HepG2 (cell line): ENCODE results near the gene DNAJC11. TPM values are rescaled to one million over a fixed set of nuclear protein-coding genes. Genes with fewer than 3 reads are reported as not detected.
A peak's percentile ranks its signal among the peaks of the same experiment; 100 is the strongest.

Source experiments
- ARID3A ChIP-seq: IDR thresholded peaks from 2 replicates; pipeline ENCODE4 v1.6.1; 2012; ENCODE audit warnings: low read depth, low read length, improper control_type of control experiment
- ARNT2 ChIP-seq: sonication (generic); formaldehyde crosslinking; IDR thresholded peaks from 2 replicates; pipeline ENCODE4 v1.8.0; 2022; ENCODE audit warnings: mild to moderate bottlenecking, low read depth, missing genetic modification reagents, moderate library complexity
- ELF3 ChIP-seq: IDR thresholded peaks from 2 replicates; pipeline ENCODE4 v1.6.1; 2016; ENCODE audit warnings: missing genetic modification reagents, missing compliant biosample characterization
- GATAD2A ChIP-seq: IDR thresholded peaks from 2 replicates; pipeline ENCODE4 v1.6.1; 2016
- IKZF4 ChIP-seq: sonication (generic); formaldehyde crosslinking; IDR thresholded peaks from 2 replicates; pipeline ENCODE4 v1.5.1; 2020; ENCODE audit warnings: borderline replicate concordance, mild to moderate bottlenecking, low read depth, missing genetic modification reagents; ENCODE audit errors: not compliant biosample characterization
- KLF16 ChIP-seq, 2 experiments: sonication (generic) in 1 of 2; formaldehyde crosslinking in 1 of 2; IDR thresholded peaks; 2 replicates each; pipeline versions ENCODE4 v1.6.1 to v1.8.0; 2016 to 2023; ENCODE audit warnings: missing genetic modification reagents in 2 of 2, missing compliant biosample characterization in 1 of 2
- KLF9 ChIP-seq: IDR thresholded peaks from 2 replicates; pipeline ENCODE4 v1.6.1; 2016; ENCODE audit warnings: low read depth
- PAWR ChIP-seq: sonication (generic); formaldehyde crosslinking; IDR thresholded peaks from 2 replicates; pipeline ENCODE4 v1.4.0; 2020; ENCODE audit warnings: missing genetic modification reagents, mild to moderate bottlenecking, borderline replicate concordance
- PCBP2 ChIP-seq: fragments of 200-400 bp; formaldehyde crosslinking; optimal IDR thresholded peaks from 2 replicates; pipeline ENCODE3; 2018; ENCODE audit warnings: low read length, low read depth; ENCODE audit not compliant: poor library complexity, severe bottlenecking
- PHF21A ChIP-seq: sonication (generic); formaldehyde crosslinking; IDR thresholded peaks from 2 replicates; pipeline ENCODE4 v1.5.0; 2020; ENCODE audit warnings: mild to moderate bottlenecking, missing genetic modification reagents
- POLR2A ChIP-seq, 2 experiments: IDR thresholded peaks; 2 replicates each; pipeline ENCODE4 v1.6.1; 2011; ENCODE audit warnings: low read depth in 2 of 2, low read length in 2 of 2, mild to moderate bottlenecking in 1 of 2, moderate library complexity in 1 of 2; ENCODE audit not compliant: insufficient read depth in 1 of 2
- PREB ChIP-seq: sonication (generic); formaldehyde crosslinking; IDR thresholded peaks from 2 replicates; pipeline ENCODE4 v1.4.0; 2020; ENCODE audit warnings: missing genetic modification reagents
- RARG ChIP-seq: sonication (generic); formaldehyde crosslinking; IDR thresholded peaks from 2 replicates; pipeline ENCODE4 v1.4.0; 2020; ENCODE audit warnings: low read depth, mild to moderate bottlenecking, missing genetic modification reagents
- THAP11 ChIP-seq: IDR thresholded peaks from 2 replicates; pipeline ENCODE4 v1.6.1; 2016; ENCODE audit warnings: missing biosample characterization, missing genetic modification reagents
- U2AF1 ChIP-seq: fragments of 200-400 bp; formaldehyde crosslinking; optimal IDR thresholded peaks from 2 replicates; pipeline ENCODE3; 2017; ENCODE audit warnings: mild to moderate bottlenecking, low read depth, low read length
- ZBTB21 ChIP-seq: sonication (generic); formaldehyde crosslinking; IDR thresholded peaks from 2 replicates; pipeline ENCODE4 v1.4.0; 2020; ENCODE audit warnings: missing genetic modification reagents
- ZKSCAN5 ChIP-seq: sonication (generic); formaldehyde crosslinking; IDR thresholded peaks from 2 replicates; pipeline ENCODE4 v1.5.1; 2020; ENCODE audit warnings: mild to moderate bottlenecking, missing genetic modification reagents
- ZNF317 ChIP-seq: sonication (generic); formaldehyde crosslinking; IDR thresholded peaks from 2 replicates; pipeline ENCODE4 v1.5.0; 2020; ENCODE audit warnings: mild to moderate bottlenecking, missing genetic modification reagents
- ZNF432 ChIP-seq: sonication (generic); formaldehyde crosslinking; IDR thresholded peaks from 2 replicates; pipeline ENCODE4 v1.5.0; 2020; ENCODE audit warnings: missing genetic modification reagents, mild to moderate bottlenecking, borderline replicate concordance
- ZNF484 ChIP-seq: sonication (generic); formaldehyde crosslinking; IDR thresholded peaks from 2 replicates; pipeline ENCODE4 v1.5.1; 2020; ENCODE audit warnings: mild to moderate bottlenecking, low read depth, missing genetic modification reagents, borderline replicate concordance
- ZNF546 ChIP-seq: sonication (generic); formaldehyde crosslinking; conservative IDR thresholded peaks from 2 replicates; pipeline ENCODE4 v1.8.1; 2023; ENCODE audit warnings: mild to moderate bottlenecking, missing genetic modification reagents
- ZNF589 ChIP-seq: sonication (generic); formaldehyde crosslinking; conservative IDR thresholded peaks from 2 replicates; pipeline ENCODE4 v1.8.0; 2022; ENCODE audit warnings: mild to moderate bottlenecking, moderate library complexity, missing genetic modification reagents
- ZNF768 ChIP-seq: sonication (generic); formaldehyde crosslinking; IDR thresholded peaks from 2 replicates; pipeline ENCODE4 v1.4.0; 2020; ENCODE audit warnings: missing genetic modification reagents
- ZSCAN29 ChIP-seq: sonication (generic); formaldehyde crosslinking; conservative IDR thresholded peaks from 2 replicates; pipeline ENCODE4 v1.4.0; 2020; ENCODE audit warnings: mild to moderate bottlenecking, missing genetic modification reagents
- polyA plus RNA-seq, 8 experiments: library from polyadenylated mRNA; depleted of rRNA in 3 of 8; stranded (reverse) in 7 of 8; unstranded in 1 of 8; fragments of >200 nt; fragmentation: Illumina TruSeq in 4 of 8; extraction: Trizol in 4 of 8; gene quantifications; 2 replicates each; pipeline versions ENCODE4 v1.2.1 to v1.2.3, GENCODE V29; 2011 to 2016; ENCODE audit warnings: low read depth in 4 of 8, missing spikeins in 1 of 8, mixed read lengths in 1 of 8; ENCODE audit not compliant: insufficient read depth in 1 of 8
- total RNA-seq, 5 experiments: library from RNA; depleted of rRNA; stranded (reverse); fragments of >200 nt; fragmentation: Illumina TruSeq; extraction: Trizol; gene quantifications; 2 replicates each; pipeline ENCODE4 v1.2.3, GENCODE V29; 2016; ENCODE audit warnings: low read depth in 1 of 5
- TF ChIP-seq, protein P1 (sequence below): IDR thresholded peaks from 2 replicates; pipeline ENCODE4 v1.6.1; 2016
- TF ChIP-seq, protein P2 (sequence below): sonication (generic); formaldehyde crosslinking; IDR thresholded peaks from 2 replicates; pipeline ENCODE4 v1.4.0; 2020; ENCODE audit warnings: missing genetic modification reagents

DNAJC11 gene
- total and polyA plus RNA-seq, 2 of the 13 experiments (the other 11 are each of a cell fraction or from before 2014, with no cell fraction given): 25.1 to 47.6 TPM

DNA sequence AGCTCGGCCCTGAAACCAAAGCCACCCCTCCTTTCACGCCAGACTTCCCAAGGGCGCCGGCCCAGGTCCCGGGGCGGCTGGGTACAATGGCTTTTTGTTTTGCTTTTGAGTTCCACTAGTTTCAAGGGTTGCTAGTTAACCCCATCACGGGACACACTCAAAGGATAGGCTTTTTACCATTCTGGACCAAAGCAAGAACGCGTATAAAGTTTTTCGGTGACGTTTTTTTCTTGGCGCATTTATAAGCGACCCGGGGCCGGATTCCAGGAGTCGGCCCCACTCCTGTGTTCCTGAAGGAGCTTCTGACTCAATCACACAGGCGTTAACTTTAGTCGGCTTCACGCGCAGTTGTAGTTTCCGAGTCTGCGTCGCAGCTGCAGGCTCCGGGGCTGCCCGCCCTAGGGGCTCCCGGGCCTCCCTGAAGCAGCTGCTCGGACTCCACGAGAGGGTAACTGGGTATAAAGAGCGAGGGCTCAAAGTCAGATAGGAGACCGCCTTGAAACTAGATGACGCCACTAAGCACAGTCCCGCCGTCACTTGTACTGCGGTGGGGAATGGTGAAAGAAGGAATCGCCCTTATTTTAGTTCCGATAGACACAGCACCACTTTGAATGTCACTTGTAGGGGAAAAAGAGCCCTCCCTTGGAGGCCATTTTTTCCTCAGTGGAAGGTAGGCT, 98.2 kb downstream of the DNAJC11 start (continued):
- TF ChIP-seq, protein P1, sequence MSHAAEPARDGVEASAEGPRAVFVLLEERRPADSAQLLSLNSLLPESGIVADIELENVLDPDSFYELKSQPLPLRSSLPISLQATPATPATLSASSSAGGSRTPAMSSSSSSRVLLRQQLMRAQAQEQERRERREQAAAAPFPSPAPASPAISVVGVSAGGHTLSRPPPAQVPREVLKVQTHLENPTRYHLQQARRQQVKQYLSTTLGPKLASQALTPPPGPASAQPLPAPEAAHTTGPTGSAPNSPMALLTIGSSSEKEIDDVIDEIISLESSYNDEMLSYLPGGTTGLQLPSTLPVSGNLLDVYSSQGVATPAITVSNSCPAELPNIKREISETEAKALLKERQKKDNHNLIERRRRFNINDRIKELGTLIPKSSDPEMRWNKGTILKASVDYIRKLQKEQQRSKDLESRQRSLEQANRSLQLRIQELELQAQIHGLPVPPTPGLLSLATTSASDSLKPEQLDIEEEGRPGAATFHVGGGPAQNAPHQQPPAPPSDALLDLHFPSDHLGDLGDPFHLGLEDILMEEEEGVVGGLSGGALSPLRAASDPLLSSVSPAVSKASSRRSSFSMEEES: peak; percentile 67; the same call in 1 of the 2 replicates
- no peak for TF ChIP-seq ARNT2 (CRISPR knock-in tag)
- peak in 1 of 2 experiments; percentile 73; a peak in 2 of 4 replicates for TF ChIP-seq POLR2A (IDR thresholded peaks at IDR 0.05; ENCODE audit: insufficient read depth in 1 of 2, low read depth in 2 of 2, low read length in 2 of 2)
- 0 out of 2 replicates have a peak, but pooled peaks have one; percentile 41 for TF ChIP-seq ZNF432 (CRISPR knock-in tag)
- TF ChIP-seq KLF9 (CRISPR knock-in tag): no peak
- TF ChIP-seq ZKSCAN5: no peak
- TF ChIP-seq, protein P2, sequence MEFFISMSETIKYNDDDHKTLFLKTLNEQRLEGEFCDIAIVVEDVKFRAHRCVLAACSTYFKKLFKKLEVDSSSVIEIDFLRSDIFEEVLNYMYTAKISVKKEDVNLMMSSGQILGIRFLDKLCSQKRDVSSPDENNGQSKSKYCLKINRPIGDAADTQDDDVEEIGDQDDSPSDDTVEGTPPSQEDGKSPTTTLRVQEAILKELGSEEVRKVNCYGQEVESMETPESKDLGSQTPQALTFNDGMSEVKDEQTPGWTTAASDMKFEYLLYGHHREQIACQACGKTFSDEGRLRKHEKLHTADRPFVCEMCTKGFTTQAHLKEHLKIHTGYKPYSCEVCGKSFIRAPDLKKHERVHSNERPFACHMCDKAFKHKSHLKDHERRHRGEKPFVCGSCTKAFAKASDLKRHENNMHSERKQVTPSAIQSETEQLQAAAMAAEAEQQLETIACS (CRISPR knock-in tag): no peak
- TF ChIP-seq ZNF484 (CRISPR knock-in tag): 0 out of 2 replicates have a peak, but pooled peaks have one; percentile 36
- 0 out of 2 replicates have a peak, but pooled peaks have one; percentile 34 for TF ChIP-seq ZSCAN29
- no peak for TF ChIP-seq PAWR (CRISPR knock-in tag)
- TF ChIP-seq ARID3A: no peak
- 0 out of 2 replicates have a peak, but pooled peaks have one; percentile 6 for TF ChIP-seq ZNF546 (CRISPR knock-in tag)
- TF ChIP-seq ZNF768 (CRISPR knock-in tag): no peak
- TF ChIP-seq IKZF4 (CRISPR knock-in tag): no peak
- TF ChIP-seq ZBTB21 (CRISPR knock-in tag): peak; percentile 71; the same call in 1 of the 2 replicates
- TF ChIP-seq GATAD2A (CRISPR knock-in tag): no peak; the same call in 1 of the 2 replicates
- no peak for TF ChIP-seq THAP11 (CRISPR knock-in tag)
- no peak for TF ChIP-seq KLF16 (CRISPR knock-in tag; IDR thresholded peaks at IDR 0.05)
- peak; percentile 35 for TF ChIP-seq PHF21A
- no peak for TF ChIP-seq ELF3 (CRISPR knock-in tag)
- no peak; the same call in 1 of the 2 replicates for TF ChIP-seq ZNF317 (CRISPR knock-in tag)
- no peak for TF ChIP-seq PREB (CRISPR knock-in tag)
- TF ChIP-seq ZNF589 (CRISPR knock-in tag): 0 out of 2 replicates have a peak, but pooled peaks have one; percentile 38
- TF ChIP-seq PCBP2: no peak
- TF ChIP-seq RARG (CRISPR knock-in tag): no peak
- TF ChIP-seq U2AF1: no peak
